ENCODE results near the gene PRAMEF5.
"Not testable (repeated sequence)": the region's sequence is repeated elsewhere in the genome, so short reads cannot be mapped to it uniquely, and the experiment has no call there.

Gene PRAMEF5

GRCh38 chr1:13231061-13231750 is 22.8 kb upstream of the PRAMEF5 start:
- H3K27me3 ChIP-seq (ENCODE audit: control insufficient read depth, insufficient read depth, low read length); H3K9ac ChIP-seq (ENCODE audit: low read length); H3K36me3 ChIP-seq (ENCODE audit: control insufficient read depth, insufficient read depth, low read length); H3K27ac ChIP-seq (ENCODE audit: low read depth, low read length); H3K4me1 ChIP-seq (ENCODE audit: control insufficient read depth, insufficient read depth, low read length); H3K4me3 ChIP-seq (ENCODE audit: low read depth, low read length): not testable (repeated sequence)
- peaks cover 49% of the 10 kb centered on the region; the same call in 1 of the 2 replicates for H3K9me3 ChIP-seq (ENCODE audit: control insufficient read depth, insufficient read depth, low read depth, low read length)

DNA sequence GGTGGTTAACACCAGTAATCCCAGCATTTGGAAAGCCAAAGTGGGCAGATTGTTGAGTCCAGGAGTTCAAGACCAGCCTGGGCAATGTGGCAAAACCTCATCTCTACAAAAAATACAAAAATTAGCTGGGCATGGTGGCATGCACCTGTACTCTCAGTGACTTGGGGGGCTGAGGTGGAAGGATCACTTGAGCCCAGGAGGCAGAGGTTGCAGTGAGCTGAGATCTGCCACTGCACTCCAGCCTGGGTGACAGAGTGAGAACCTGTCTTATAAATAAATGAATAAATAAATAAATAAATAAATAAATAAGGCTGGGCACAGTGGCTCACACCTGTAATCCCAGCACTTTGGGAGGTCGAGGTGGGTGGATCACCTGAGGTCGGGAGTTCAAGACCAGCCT is 21.9 kb upstream of the PRAMEF5 start:
- H3K27ac ChIP-seq (ENCODE audit: low read depth, low read length); H3K36me3 ChIP-seq (ENCODE audit: control insufficient read depth, insufficient read depth, low read length); H3K4me1 ChIP-seq (ENCODE audit: control insufficient read depth, insufficient read depth, low read length); H3K27me3 ChIP-seq (ENCODE audit: control insufficient read depth, insufficient read depth, low read length); H3K4me3 ChIP-seq (ENCODE audit: low read depth, low read length); H3K9ac ChIP-seq (ENCODE audit: low read length): not testable (repeated sequence)
- peaks cover 47% of the 10 kb centered on the region; the same call in 1 of the 2 replicates for H3K9me3 ChIP-seq (ENCODE audit: control insufficient read depth, insufficient read depth, low read depth, low read length)

GRCh38 chr1:13234057-13234456 is 19.9 kb upstream of the PRAMEF5 start:
- H3K4me1 ChIP-seq (ENCODE audit: control insufficient read depth, insufficient read depth, low read length); H3K27ac ChIP-seq (ENCODE audit: low read depth, low read length); H3K27me3 ChIP-seq (ENCODE audit: control insufficient read depth, insufficient read depth, low read length); H3K4me3 ChIP-seq (ENCODE audit: low read depth, low read length); H3K36me3 ChIP-seq (ENCODE audit: control insufficient read depth, insufficient read depth, low read length); H3K9ac ChIP-seq (ENCODE audit: low read length): not testable (repeated sequence)
- H3K9me3 ChIP-seq (ENCODE audit: control insufficient read depth, insufficient read depth, low read depth, low read length): peaks cover 40% of the 10 kb centered on the region; the same call in 1 of the 2 replicates

DNA sequence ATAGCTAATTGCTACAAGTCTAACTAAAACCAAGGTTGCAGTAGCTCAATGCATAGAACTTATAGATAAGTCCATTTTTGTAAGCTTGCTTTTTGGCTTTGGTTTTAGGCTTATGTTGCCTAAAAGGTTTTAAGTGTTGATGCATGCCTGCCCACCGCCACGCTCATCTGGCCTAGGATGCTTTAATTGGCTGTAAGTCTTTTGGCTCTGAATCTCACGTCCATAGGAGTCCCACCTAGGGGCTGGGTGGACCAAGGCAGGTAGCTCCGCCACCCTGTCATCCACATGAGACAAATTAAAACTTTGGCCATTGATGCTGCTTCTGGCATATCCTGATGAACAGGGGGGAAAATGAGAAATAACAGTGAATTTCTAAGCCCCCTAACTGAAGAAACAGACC is 16.4 kb upstream of the PRAMEF5 start:
- H3K27me3 ChIP-seq (ENCODE audit: control insufficient read depth, insufficient read depth, low read length); H3K4me1 ChIP-seq (ENCODE audit: control insufficient read depth, insufficient read depth, low read length); H3K27ac ChIP-seq (ENCODE audit: low read depth, low read length); H3K36me3 ChIP-seq (ENCODE audit: control insufficient read depth, insufficient read depth, low read length); H3K4me3 ChIP-seq (ENCODE audit: low read depth, low read length); H3K9ac ChIP-seq (ENCODE audit: low read length): not testable (repeated sequence)
- peaks cover 30% of the 10 kb centered on the region; the same call in 1 of the 2 replicates for H3K9me3 ChIP-seq (ENCODE audit: control insufficient read depth, insufficient read depth, low read depth, low read length)

DNA sequence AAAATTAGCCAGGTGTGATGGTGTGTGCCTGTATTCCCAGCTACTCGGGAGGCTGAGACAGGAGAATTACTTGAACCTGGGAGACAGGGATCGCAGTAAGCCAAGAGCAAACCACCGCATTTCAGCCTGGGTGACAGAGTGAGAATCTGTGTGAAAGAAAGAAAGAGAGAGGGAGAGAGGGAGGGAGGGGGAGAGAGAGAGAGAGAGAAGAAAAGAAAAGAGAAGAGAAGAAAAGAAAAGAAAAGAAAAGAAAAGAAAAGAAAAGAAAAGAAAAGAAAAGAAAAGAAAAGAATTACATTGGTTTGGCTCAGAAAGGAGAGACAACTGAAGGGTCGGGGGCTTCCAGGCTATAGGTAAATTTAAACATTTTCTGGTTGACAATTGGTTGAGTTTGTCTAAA is 14.4 kb upstream of the PRAMEF5 start:
- not testable (repeated sequence) for H3K4me1 ChIP-seq (ENCODE audit: control insufficient read depth, insufficient read depth, low read length); H3K27me3 ChIP-seq (ENCODE audit: control insufficient read depth, insufficient read depth, low read length); H3K27ac ChIP-seq (ENCODE audit: low read depth, low read length); H3K36me3 ChIP-seq (ENCODE audit: control insufficient read depth, insufficient read depth, low read length); H3K9ac ChIP-seq (ENCODE audit: low read length); H3K4me3 ChIP-seq (ENCODE audit: low read depth, low read length)
- H3K9me3 ChIP-seq (ENCODE audit: control insufficient read depth, insufficient read depth, low read depth, low read length): peaks cover 21% of the 10 kb centered on the region; the same call in 1 of the 2 replicates

GRCh38 chr1:13243536-13244263 is 10.3 kb upstream of the PRAMEF5 start:
- H3K9me3 ChIP-seq (ENCODE audit: control insufficient read depth, insufficient read depth, low read depth, low read length): peaks cover 38% of the 10 kb centered on the region; the same call in 1 of the 2 replicates
- H3K4me1 ChIP-seq (ENCODE audit: control insufficient read depth, insufficient read depth, low read length); H3K4me3 ChIP-seq (ENCODE audit: low read depth, low read length); H3K9ac ChIP-seq (ENCODE audit: low read length); H3K36me3 ChIP-seq (ENCODE audit: control insufficient read depth, insufficient read depth, low read length); H3K27me3 ChIP-seq (ENCODE audit: control insufficient read depth, insufficient read depth, low read length); H3K27ac ChIP-seq (ENCODE audit: low read depth, low read length): not testable (repeated sequence)

DNA sequence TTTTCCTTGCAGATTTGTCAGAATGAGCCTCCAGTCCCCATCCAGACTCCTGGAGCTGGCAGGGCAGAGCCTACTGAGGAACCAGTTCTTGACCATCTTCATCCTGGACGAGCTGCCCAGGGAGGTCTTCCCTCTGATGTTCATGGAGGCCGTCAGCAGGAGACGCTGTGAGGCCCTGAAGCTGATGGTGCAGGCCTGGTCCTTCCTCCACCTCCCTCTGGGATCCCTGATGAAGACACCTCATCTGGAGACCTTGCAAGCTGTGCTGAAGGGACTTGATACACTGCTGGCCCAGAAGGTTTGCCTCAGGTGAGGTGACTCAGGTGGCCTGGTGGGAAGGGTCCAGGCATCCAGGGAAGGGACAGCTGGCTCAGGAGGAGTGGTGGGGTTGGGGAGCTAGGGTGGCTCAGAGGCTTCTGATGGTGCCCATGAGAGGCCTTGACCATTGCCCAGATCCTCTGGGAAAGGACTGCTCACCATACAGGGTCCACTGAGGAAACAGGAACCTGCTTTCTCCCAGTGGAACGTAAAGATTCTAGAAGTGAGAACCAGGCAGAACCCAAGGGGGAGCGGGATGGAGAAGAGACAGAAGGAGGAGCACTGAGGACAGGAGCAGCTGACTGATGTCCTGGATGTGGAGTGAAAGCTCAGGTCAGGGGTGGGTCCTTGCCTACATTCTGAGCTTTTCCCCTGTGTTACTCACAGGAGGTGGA is 8.0 kb upstream of the PRAMEF5 start:
- not testable (repeated sequence) for H3K27me3 ChIP-seq (ENCODE audit: control insufficient read depth, insufficient read depth, low read length); H3K4me1 ChIP-seq (ENCODE audit: control insufficient read depth, insufficient read depth, low read length); H3K27ac ChIP-seq (ENCODE audit: low read depth, low read length); H3K4me3 ChIP-seq (ENCODE audit: low read depth, low read length); H3K36me3 ChIP-seq (ENCODE audit: control insufficient read depth, insufficient read depth, low read length); H3K9ac ChIP-seq (ENCODE audit: low read length)
- peaks cover 35% of the 10 kb centered on the region; the same call in 1 of the 2 replicates for H3K9me3 ChIP-seq (ENCODE audit: control insufficient read depth, insufficient read depth, low read depth, low read length)

DNA sequence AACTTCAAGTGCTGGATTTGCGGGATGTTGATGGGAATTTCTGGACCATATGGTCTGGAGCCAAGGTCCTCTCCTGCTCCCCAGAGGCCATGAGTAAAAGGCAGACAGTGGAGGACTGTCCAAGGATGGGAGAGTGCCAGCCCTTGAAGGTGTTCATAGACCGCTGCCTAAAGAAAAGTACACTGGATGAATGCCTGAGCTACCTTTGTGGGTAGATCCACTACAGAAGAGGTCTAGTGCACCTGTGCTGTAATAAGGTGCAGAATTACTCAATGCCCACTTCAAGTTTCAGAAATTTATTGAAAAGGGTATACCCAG is 7.5 kb upstream of the PRAMEF5 start:
- peaks cover 34% of the 10 kb centered on the region; the same call in 1 of the 2 replicates for H3K9me3 ChIP-seq (ENCODE audit: control insufficient read depth, insufficient read depth, low read depth, low read length)
- H3K27me3 ChIP-seq (ENCODE audit: control insufficient read depth, insufficient read depth, low read length); H3K4me3 ChIP-seq (ENCODE audit: low read depth, low read length); H3K36me3 ChIP-seq (ENCODE audit: control insufficient read depth, insufficient read depth, low read length); H3K27ac ChIP-seq (ENCODE audit: low read depth, low read length); H3K4me1 ChIP-seq (ENCODE audit: control insufficient read depth, insufficient read depth, low read length); H3K9ac ChIP-seq (ENCODE audit: low read length): not testable (repeated sequence)

- not testable (repeated sequence) for H3K27me3 ChIP-seq (ENCODE audit: control insufficient read depth, insufficient read depth, low read length); H3K27ac ChIP-seq (ENCODE audit: low read depth, low read length); H3K9ac ChIP-seq (ENCODE audit: low read length); H3K4me1 ChIP-seq (ENCODE audit: control insufficient read depth, insufficient read depth, low read length); H3K36me3 ChIP-seq (ENCODE audit: control insufficient read depth, insufficient read depth, low read length); H3K4me3 ChIP-seq (ENCODE audit: low read depth, low read length)
- H3K9me3 ChIP-seq (ENCODE audit: control insufficient read depth, insufficient read depth, low read depth, low read length): peaks cover 31% of the 10 kb centered on the region; the same call in 1 of the 2 replicates
These were observed 6.9 kb upstream of the PRAMEF5 start for GRCh38 chr1:13247122-13247521.

GRCh38 chr1:13265124-13265523 is 11.1 kb downstream of the PRAMEF5 start:
- not testable (repeated sequence) for H3K9me3 ChIP-seq (ENCODE audit: control insufficient read depth, insufficient read depth, low read depth, low read length); H3K27ac ChIP-seq (ENCODE audit: low read depth, low read length); H3K9ac ChIP-seq (ENCODE audit: low read length); H3K4me3 ChIP-seq (ENCODE audit: low read depth, low read length); H3K4me1 ChIP-seq (ENCODE audit: control insufficient read depth, insufficient read depth, low read length); H3K36me3 ChIP-seq (ENCODE audit: control insufficient read depth, insufficient read depth, low read length); H3K27me3 ChIP-seq (ENCODE audit: control insufficient read depth, insufficient read depth, low read length)

DNA sequence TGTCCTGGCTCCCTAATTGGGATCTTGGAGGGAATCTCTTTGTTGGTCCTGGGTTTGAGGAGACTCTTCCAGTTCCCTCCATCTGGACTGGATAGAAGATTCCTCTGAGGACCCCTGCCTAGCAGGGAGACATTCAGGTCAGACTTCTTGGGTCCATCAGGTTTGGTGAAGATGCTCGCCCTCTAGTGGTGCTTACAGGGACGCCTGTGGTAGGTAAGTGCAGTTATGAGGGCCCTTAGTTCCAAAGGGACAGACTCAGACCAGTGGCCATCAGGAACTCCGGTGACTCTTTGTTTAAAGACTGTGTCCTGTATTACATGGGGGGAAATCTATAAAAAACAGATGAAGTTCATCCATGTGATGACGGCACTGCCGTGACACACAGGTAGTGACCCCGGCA is 23.0 kb downstream of the PRAMEF5 start:
- H3K27me3 ChIP-seq (ENCODE audit: control insufficient read depth, insufficient read depth, low read length); H3K4me1 ChIP-seq (ENCODE audit: control insufficient read depth, insufficient read depth, low read length); H3K9ac ChIP-seq (ENCODE audit: low read length); H3K36me3 ChIP-seq (ENCODE audit: control insufficient read depth, insufficient read depth, low read length); H3K4me3 ChIP-seq (ENCODE audit: low read depth, low read length); H3K9me3 ChIP-seq (ENCODE audit: control insufficient read depth, insufficient read depth, low read depth, low read length); H3K27ac ChIP-seq (ENCODE audit: low read depth, low read length): not testable (repeated sequence)
